Hepatocyte (in vitro differentiated cells): ENCODE data around the gene WHRN. TPM values are rescaled to one million over a fixed set of nuclear protein-coding genes. Genes with fewer than 3 reads are reported as not detected.

Experiments used
- polyA plus RNA-seq: library from polyadenylated mRNA; unstranded; fragments of >200 nt; fragmentation: Nextera tagmentation; extraction: Ambion mirVana; gene quantifications from 2 replicates; pipeline ENCODE4 v1.2.1, GENCODE V29; 2016
- small RNA-seq: library from RNA; depleted of rRNA; stranded (forward); fragments of <200 nt; gene quantifications from one replicate; pipeline ENCODE3, GENCODE V24; 2014
- total RNA-seq: library from RNA; depleted of rRNA; stranded (reverse); fragments of >200 nt; gene quantifications from 2 replicates; pipeline ENCODE4 v1.2.3, GENCODE V29; 2014

Gene WHRN
- total and polyA plus RNA-seq, 2 experiments from 2014 or later: 3.2 to 6.6 TPM

Small RNA genes lying within 50 kb of the gene (small RNA-seq; reads per million reads assigned to genes)
- not detected for gene AL138895.2

Other genes with a start within 250 kb of the WHRN start
- 397 and 472 TPM in 2 replicates for gene ORM1, start 182.4 kb downstream of the WHRN start, total RNA-seq
- gene ORM1, start 182.4 kb downstream of the WHRN start, polyA plus RNA-seq: 538 and 976 TPM in 2 replicates
- 45.7 and 52.0 TPM in 2 replicates for gene ORM2, start 175.6 kb downstream of the WHRN start, total RNA-seq
- gene ORM2, start 175.6 kb downstream of the WHRN start, polyA plus RNA-seq: 80.9 and 136 TPM in 2 replicates
- 12.9 and 13.8 TPM in 2 replicates for gene AKNA, start 117.5 kb downstream of the WHRN start, total RNA-seq
- 4.5 and 6.6 TPM in 2 replicates for gene AKNA, start 117.5 kb downstream of the WHRN start, polyA plus RNA-seq
- 337 and 358 TPM in 2 replicates for gene ATP6V1G1, start 82.3 kb upstream of the WHRN start, total RNA-seq
- gene ATP6V1G1, start 82.3 kb upstream of the WHRN start, polyA plus RNA-seq: 426 and 439 TPM in 2 replicates
- 8.8 and 9.4 TPM in 2 replicates for gene TMEM268, start 105.8 kb upstream of the WHRN start, total RNA-seq
- 8.2 and 11.1 TPM in 2 replicates for gene TMEM268, start 105.8 kb upstream of the WHRN start, polyA plus RNA-seq
- gene TEX53, start 152.3 kb upstream of the WHRN start, total RNA-seq: not detected in 2 replicates
- gene TEX53, start 152.3 kb upstream of the WHRN start, polyA plus RNA-seq: 0.44 TPM in 1 of 2 replicates, not detected in the other
- not detected in 2 replicates for gene TEX48, start 176.7 kb upstream of the WHRN start, total RNA-seq
- gene TEX48, start 176.7 kb upstream of the WHRN start, polyA plus RNA-seq: not detected in 2 replicates